H9 (cell line): Measurements from ENCODE around the gene SMIM41. TPM values are rescaled to one million over a fixed set of nuclear protein-coding genes. Genes with fewer than 3 reads are reported as not detected.

Experiments used
- DNase-seq: peaks from one replicate; pipeline ENCODE4 v3.0.0-alpha.2; 2017
- H2AFZ ChIP-seq: one replicate; pipeline ENCODE4 v1.6.1; 2013; ENCODE audit warnings: mild to moderate bottlenecking, low read length, control low read depth, moderate library complexity
- H2AK5ac ChIP-seq: 2 replicates; pipeline ENCODE4 v1.6.1; 2013; ENCODE audit warnings: low read length, control low read depth, mixed read lengths; ENCODE audit not compliant: insufficient read length
- H2BK120ac ChIP-seq: one replicate; pipeline ENCODE4 v1.6.1; 2013; ENCODE audit warnings: low read depth, mild to moderate bottlenecking, low read length, control low read depth, inconsistent platforms; ENCODE audit not compliant: poor library complexity, severe bottlenecking
- H2BK12ac ChIP-seq: 2 replicates; pipeline ENCODE4 v1.6.1; 2013; ENCODE audit warnings: low read length, control low read depth, mixed read lengths, low read depth; ENCODE audit not compliant: insufficient read length
- H2BK15ac ChIP-seq: 2 replicates; pipeline ENCODE4 v1.6.1; 2013; ENCODE audit warnings: low read depth, low read length, control low read depth
- H2BK20ac ChIP-seq: one replicate; pipeline ENCODE4 v1.6.1; 2013; ENCODE audit warnings: low read depth, mild to moderate bottlenecking, low read length, control low read depth, inconsistent platforms; ENCODE audit not compliant: poor library complexity, severe bottlenecking
- H2BK5ac ChIP-seq: 2 replicates; pipeline ENCODE4 v1.6.1; 2013; ENCODE audit warnings: low read length, control low read depth, mixed read lengths; ENCODE audit not compliant: insufficient read length
- H3K14ac ChIP-seq: 2 replicates; pipeline ENCODE4 v1.6.1; 2013; ENCODE audit warnings: low read length, control low read depth; ENCODE audit not compliant: insufficient read depth
- H3K18ac ChIP-seq: 2 replicates; pipeline ENCODE4 v1.6.1; 2013; ENCODE audit warnings: low read depth, mild to moderate bottlenecking, mixed read lengths, low read length, control low read depth; ENCODE audit not compliant: insufficient read length
- H3K23ac ChIP-seq: 2 replicates; pipeline ENCODE4 v1.6.1; 2013; ENCODE audit warnings: low read length, control low read depth, mixed read lengths, low read depth; ENCODE audit not compliant: insufficient read length
- H3K23me2 ChIP-seq: 2 replicates; pipeline ENCODE4 v1.6.1; 2013; ENCODE audit warnings: low read depth, mild to moderate bottlenecking, mixed read lengths, low read length, control low read depth; ENCODE audit not compliant: insufficient read length, poor library complexity, severe bottlenecking
- H3K27ac ChIP-seq: 2 replicates; pipeline ENCODE4 v1.5.1; 2013; ENCODE audit warnings: low read length, control low read depth, mixed read lengths, low read depth; ENCODE audit not compliant: insufficient read length
- H3K27me3 ChIP-seq: 2 replicates; pipeline ENCODE4 v1.6.1; 2013; ENCODE audit warnings: low read length, control low read depth, inconsistent platforms; ENCODE audit not compliant: insufficient read depth
- H3K4ac ChIP-seq: 2 replicates; pipeline ENCODE4 v1.6.1; 2013; ENCODE audit warnings: low read depth, mild to moderate bottlenecking, control low read depth, inconsistent platforms, low read length, moderate library complexity
- H3K4me1 ChIP-seq: 2 replicates; pipeline ENCODE4 v1.6.1; 2013; ENCODE audit warnings: low read length, control low read depth, inconsistent platforms; ENCODE audit not compliant: insufficient read depth
- H3K4me2 ChIP-seq: 2 replicates; pipeline ENCODE4 v1.6.1; 2013; ENCODE audit warnings: low read length, control low read depth, mixed read lengths; ENCODE audit not compliant: insufficient read length, insufficient read depth
- H3K56ac ChIP-seq: 2 replicates; pipeline ENCODE4 v1.6.1; 2013; ENCODE audit warnings: low read depth, mild to moderate bottlenecking, mixed read lengths, low read length, control low read depth; ENCODE audit not compliant: insufficient read length
- H3K79me1 ChIP-seq: 2 replicates; pipeline ENCODE4 v1.6.1; 2013; ENCODE audit warnings: low read depth, mild to moderate bottlenecking, moderate library complexity, low read length, control low read depth, inconsistent platforms; ENCODE audit not compliant: insufficient read depth, poor library complexity, severe bottlenecking
- H3K79me2 ChIP-seq: 2 replicates; pipeline ENCODE4 v1.6.1; 2013; ENCODE audit warnings: low read length, control low read depth, inconsistent platforms; ENCODE audit not compliant: insufficient read depth
- H3K9ac ChIP-seq: 2 replicates; pipeline ENCODE4 v1.6.1; 2013; ENCODE audit warnings: low read length, control low read depth, mixed read lengths; ENCODE audit not compliant: insufficient read length; ENCODE audit errors: extremely low read depth
- H3K9me3 ChIP-seq: one replicate; pipeline ENCODE4 v1.6.1; 2013; ENCODE audit warnings: low read depth, low read length, inconsistent platforms; ENCODE audit not compliant: control insufficient read depth
- H3T11ph ChIP-seq: one replicate; pipeline ENCODE4 v1.6.1; 2013; ENCODE audit warnings: mild to moderate bottlenecking, low read length, control low read depth, inconsistent platforms
- H4K20me1 ChIP-seq: one replicate; pipeline ENCODE4 v1.6.1; 2013; ENCODE audit not compliant: control insufficient read depth, insufficient read length, insufficient read depth
- H4K5ac ChIP-seq: 2 replicates; pipeline ENCODE4 v1.6.1; 2013; ENCODE audit warnings: low read depth, mild to moderate bottlenecking, mixed read lengths, low read length, control low read depth; ENCODE audit not compliant: insufficient read length
- H4K8ac ChIP-seq: replicated peaks from 2 replicates; pipeline ENCODE4 v1.6.1; 2013; ENCODE audit warnings: low read length, control low read depth, mixed read lengths, low read depth; ENCODE audit not compliant: insufficient read length
- H4K91ac ChIP-seq: 2 replicates; pipeline ENCODE4 v1.6.1; 2013; ENCODE audit warnings: low read depth, mild to moderate bottlenecking, moderate library complexity, mixed read lengths, low read length, control low read depth; ENCODE audit not compliant: insufficient read length
- H3K27ac Mint-ChIP-seq, 3 experiments: 2 replicates in 2 of 3; 3 replicates in 1 of 3; pipeline ENCODE4 v1.8.0; 2020 to 2021; ENCODE audit warnings: mixed read lengths in 3 of 3, mild to moderate bottlenecking in 1 of 3, moderate library complexity in 1 of 3
- H3K27me3 Mint-ChIP-seq: 2 replicates; pipeline ENCODE4 v1.8.0; 2021; ENCODE audit warnings: low read depth, mild to moderate bottlenecking, moderate library complexity, mixed read lengths
- H3K36me3 Mint-ChIP-seq, 3 experiments: 2 replicates in 2 of 3; 3 replicates in 1 of 3; pipeline ENCODE4 v1.8.0; 2020 to 2021; ENCODE audit warnings: low read depth in 3 of 3, mixed read lengths in 3 of 3; ENCODE audit not compliant: insufficient read depth in 1 of 3
- H3K4me1 Mint-ChIP-seq, 2 experiments: 2 replicates each; pipeline ENCODE4 v1.8.0; 2020; ENCODE audit warnings: mixed read lengths in 2 of 2
- H3K4me3 Mint-ChIP-seq, 2 experiments: 2 replicates in 1 of 2; 3 replicates in 1 of 2; pipeline ENCODE4 v1.8.0; 2020 to 2021; ENCODE audit warnings: mild to moderate bottlenecking in 2 of 2, mixed read lengths in 2 of 2, moderate library complexity in 1 of 2
- H3K9me3 Mint-ChIP-seq, 2 experiments: 2 replicates in 1 of 2; 3 replicates in 1 of 2; pipeline ENCODE4 v1.8.0; 2020; ENCODE audit warnings: mild to moderate bottlenecking in 2 of 2, mixed read lengths in 2 of 2, moderate library complexity in 1 of 2
- CTCF ChIP-seq: fragments of 200-600 bp; sonication (generic); conservative IDR thresholded peaks from 3 replicates; pipeline ENCODE4 v1.8.0; 2021; ENCODE audit warnings: antibody characterized with exemption, mild to moderate bottlenecking
- WGBS: extraction: QIAGEN DNeasy Blood & Tissue Kit; methylation state at CpG from one replicate; pipeline ENCODE4 v1.1.7; 2013; ENCODE audit warnings: missing lambda C conversion rate, low lambda C conversion rate, mixed read lengths; ENCODE audit not compliant: insufficient read length; ENCODE audit errors: extremely low coverage; 5-methylcytosine and 5-hydroxymethylcytosine counted together
- total RNA-seq: library from RNA; stranded (reverse); gene quantifications from 2 replicates; pipeline ENCODE4 v1.2.1, GENCODE V29; 2021

SMIM41 gene
- total RNA-seq, 1 experiment from 2014 or later, result not detected

GRCh38 chr12:52037248-52037861, 42.1 kb upstream of the SMIM41 start:
- WGBS, result no CpG with 5 or more reads among the region's 59 CpGs
- no peaks in the 10 kb centered on the region for H3K79me1 ChIP-seq

More at GRCh38 chr12:52037248-52037861, 42.1 kb upstream of the SMIM41 start:
- Histone ChIP-seq H2BK5ac (no peak overlapping the region), H4K20me1 (peaks cover 2% of the 10 kb centered on the region), H4K5ac (no peak overlapping the region), H3K4me2 (peak overlapping the region; percentile 56), H3K23me2 (peaks cover 10% of the 10 kb centered on the region), H3K18ac (peak overlapping the region; percentile 52), H3K23ac (no peak overlapping the region), H2AFZ (no peak overlapping the region), H3K9ac (peak overlapping the region; percentile 53), H3K14ac (peak overlapping the region; percentile 55), H2AK5ac (no peak overlapping the region), H4K91ac (no peak overlapping the region), H2BK12ac (no peak overlapping the region), H3K9me3 (no peaks in the 10 kb centered on the region), H2BK120ac (no peak overlapping the region), H4K8ac (no peak overlapping the region), H3K4ac (no peak overlapping the region; the same call in 1 of the 2 replicates), H2BK20ac (no peak overlapping the region), H3K27me3 (peaks cover 2% of the 10 kb centered on the region; the same call in 1 of the 2 replicates), H2BK15ac (no peak overlapping the region), H3K79me2 (peaks cover 2% of the 10 kb centered on the region; the same call in 1 of the 2 replicates), H3K56ac (no peak overlapping the region), H3K4me1 (peaks cover 2% of the 10 kb centered on the region; the same call in 1 of the 2 replicates), H3T11ph (peak overlapping the region; percentile 12), H3K27ac (no peak overlapping the region)
- peaks cover 34% of the 10 kb centered on the region for H3K27me3 Mint-ChIP-seq
- peak; percentile 61 for DNase-seq
- peaks cover 4 to 6% (median 5%) of the 10 kb centered on the region in 3 experiments; a peak in 4 of 7 replicates for H3K36me3 Mint-ChIP-seq
- peak; percentile 18; the same call in 2 of the 3 replicates for TF ChIP-seq CTCF
- H3K9me3 Mint-ChIP-seq, result no peaks in the 10 kb centered on the region
- H3K4me1 Mint-ChIP-seq, result peaks cover 23 to 39% of the 10 kb centered on the region in 2 experiments
- H3K4me3 Mint-ChIP-seq, result peak overlapping the region; percentile 84 to 94
- peak overlapping the region in 2 of 3 experiments; percentile 85 to 96; a peak in 3 of 7 replicates for H3K27ac Mint-ChIP-seq
